ENCODE data around the gene SPOPL.

The SPOPL gene

DNA sequence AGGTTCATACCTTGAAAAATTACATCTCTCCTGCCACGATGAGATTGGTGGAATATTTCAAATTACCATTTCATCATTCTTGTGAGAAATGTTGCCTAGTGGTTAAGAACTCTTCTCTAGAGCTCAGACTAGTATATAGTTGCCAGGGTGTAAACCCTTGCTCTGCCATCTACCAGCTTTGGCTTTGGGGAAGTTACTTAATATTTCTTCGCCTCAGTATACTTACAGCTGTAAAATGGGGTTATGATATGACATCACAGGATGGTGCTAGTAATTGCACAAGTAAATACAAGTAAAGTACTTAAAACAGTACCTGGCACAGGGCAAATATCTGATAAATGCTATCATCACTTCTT is 1.5 kb downstream of the SPOPL start:
- peak; percentile 77 for DNase-seq (ENCODE audit: low read depth)
- H3K4me3 ChIP-seq (ENCODE audit: low read depth, low read length): peak overlapping the region; percentile 87
- TF ChIP-seq POLR2A (IDR thresholded peaks at IDR 0.05; ENCODE audit: extremely low read depth, insufficient read length) (no peak), CTCF (IDR thresholded peaks at IDR 0.05; ENCODE audit: low read depth, low read length) (no peak), MYC (IDR thresholded peaks at IDR 0.05; ENCODE audit: low read depth, low read length) (no peak)
- TF ChIP-seq, protein P1, sequence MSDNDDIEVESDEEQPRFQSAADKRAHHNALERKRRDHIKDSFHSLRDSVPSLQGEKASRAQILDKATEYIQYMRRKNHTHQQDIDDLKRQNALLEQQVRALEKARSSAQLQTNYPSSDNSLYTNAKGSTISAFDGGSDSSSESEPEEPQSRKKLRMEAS (IDR thresholded peaks at IDR 0.05; ENCODE audit: low read depth, low read length): no peak

DNA sequence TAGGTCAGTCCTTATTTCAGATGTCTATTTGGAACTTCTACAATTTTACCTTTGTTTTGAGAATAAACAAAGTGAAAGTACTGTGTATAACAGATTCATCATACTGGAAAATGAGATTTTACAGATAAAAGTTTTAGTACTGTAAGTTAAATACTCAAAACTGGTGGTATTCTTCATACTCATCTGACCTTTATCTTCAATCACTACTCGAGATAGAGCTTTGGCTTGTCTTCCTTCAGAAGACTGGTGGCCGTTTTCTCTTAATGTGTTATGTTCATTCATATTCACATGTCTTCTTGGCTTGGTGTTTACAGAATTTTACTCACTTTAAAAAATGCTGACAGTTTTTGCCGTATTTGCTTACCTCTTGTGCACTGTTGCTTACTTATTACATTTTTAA is 2.1 kb downstream of the SPOPL start:
- H3K4me3 ChIP-seq (ENCODE audit: low read depth, low read length): peak overlapping the region; percentile 87
- TF ChIP-seq POLR2A (IDR thresholded peaks at IDR 0.05; ENCODE audit: extremely low read depth, insufficient read length) (no peak), CTCF (IDR thresholded peaks at IDR 0.05; ENCODE audit: low read depth, low read length) (no peak), MYC (IDR thresholded peaks at IDR 0.05; ENCODE audit: low read depth, low read length) (no peak)
- TF ChIP-seq, protein P1 (IDR thresholded peaks at IDR 0.05; ENCODE audit: low read depth, low read length): no peak
- no peak for DNase-seq (ENCODE audit: low read depth)

DNA sequence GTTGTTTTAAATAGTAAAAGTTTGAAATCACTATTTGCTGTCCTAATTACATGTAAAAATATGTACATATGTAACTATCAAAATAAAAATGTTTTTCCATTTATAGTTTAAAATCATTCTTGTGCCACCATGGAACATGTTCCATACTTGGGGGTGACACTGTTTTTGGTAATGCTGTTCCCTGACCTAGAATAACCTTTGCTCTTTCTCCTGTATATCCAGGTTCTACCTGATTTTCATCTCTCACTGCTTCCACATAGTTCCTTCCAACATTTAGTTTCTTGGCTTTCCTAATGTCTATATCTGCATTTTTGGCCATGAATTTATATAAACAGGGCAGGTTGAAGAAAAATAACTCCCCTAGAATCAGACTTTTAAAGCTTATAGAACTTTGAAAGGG is 2.5 kb downstream of the SPOPL start:
- DNase-seq (ENCODE audit: low read depth): no peak
- H3K4me3 ChIP-seq (ENCODE audit: low read depth, low read length): peak overlapping the region; percentile 87
- no peak for TF ChIP-seq POLR2A (IDR thresholded peaks at IDR 0.05; ENCODE audit: extremely low read depth, insufficient read length)
- TF ChIP-seq, protein P1 (IDR thresholded peaks at IDR 0.05; ENCODE audit: low read depth, low read length): no peak
- TF ChIP-seq MYC (IDR thresholded peaks at IDR 0.05; ENCODE audit: low read depth, low read length): no peak
- TF ChIP-seq CTCF (IDR thresholded peaks at IDR 0.05; ENCODE audit: low read depth, low read length): no peak

DNA sequence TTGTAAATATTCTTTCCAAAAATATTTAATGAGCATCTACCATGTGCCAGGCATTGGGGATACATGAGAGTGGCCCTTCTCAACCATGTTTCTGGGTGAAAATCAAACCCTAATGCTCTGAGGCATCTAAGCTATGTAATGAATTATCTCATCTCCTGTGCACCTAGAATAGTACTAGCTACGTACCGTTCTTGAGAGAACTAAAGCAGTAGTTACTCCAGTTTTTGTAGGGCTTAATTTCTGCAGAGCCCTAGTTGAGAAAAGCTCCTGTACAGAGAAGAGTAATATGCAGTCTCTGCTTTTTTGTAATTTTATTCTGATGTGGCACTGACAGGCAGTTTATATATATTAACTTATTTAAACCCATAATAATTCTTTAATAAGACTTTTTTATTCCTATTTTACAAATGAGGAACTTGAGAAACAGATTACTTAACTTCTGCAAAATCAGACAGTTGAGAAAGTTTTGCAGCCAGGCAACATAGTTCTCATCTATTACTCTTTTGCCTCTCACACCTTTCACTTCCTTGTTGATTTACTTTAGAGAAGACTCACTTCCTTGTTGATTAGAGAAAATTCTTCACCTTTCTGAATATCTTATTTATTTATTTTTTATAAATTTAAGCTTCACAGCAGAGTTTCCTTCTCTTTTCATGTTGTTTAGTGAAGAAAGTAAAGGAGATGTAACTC is 3.1 kb downstream of the SPOPL start:
- DNase-seq (ENCODE audit: low read depth): peak; percentile 80
- peak overlapping the region; percentile 87 for H3K4me3 ChIP-seq (ENCODE audit: low read depth, low read length)
- TF ChIP-seq CTCF (IDR thresholded peaks at IDR 0.05; ENCODE audit: low read depth, low read length) (no peak), MYC (IDR thresholded peaks at IDR 0.05; ENCODE audit: low read depth, low read length) (no peak), POLR2A (IDR thresholded peaks at IDR 0.05; ENCODE audit: extremely low read depth, insufficient read length) (no peak)
- TF ChIP-seq, protein P1 (IDR thresholded peaks at IDR 0.05; ENCODE audit: low read depth, low read length): no peak

DNA sequence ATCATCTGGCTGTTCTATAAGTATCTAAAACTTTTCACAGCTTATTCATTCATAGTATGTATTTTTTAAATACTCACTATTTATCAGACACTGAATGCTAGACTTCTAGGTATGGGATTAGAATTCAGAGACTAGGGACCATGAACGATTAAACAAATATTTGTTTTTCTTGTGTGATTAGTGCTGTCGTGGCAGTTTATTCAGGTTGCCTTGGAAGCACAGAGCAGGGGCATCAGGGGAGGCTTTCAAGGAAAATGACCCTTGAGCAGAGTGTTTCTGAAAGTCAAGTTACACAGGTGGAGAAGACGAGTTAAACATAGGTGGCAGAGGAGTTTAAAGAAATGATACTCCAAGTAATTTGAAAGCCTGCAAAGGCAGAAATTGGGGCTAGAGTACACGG is 5.7 kb downstream of the SPOPL start:
- no peak overlapping the region for H3K4me3 ChIP-seq (ENCODE audit: low read depth, low read length)
- TF ChIP-seq POLR2A (IDR thresholded peaks at IDR 0.05; ENCODE audit: extremely low read depth, insufficient read length) (no peak), CTCF (IDR thresholded peaks at IDR 0.05; ENCODE audit: low read depth, low read length) (no peak), MYC (IDR thresholded peaks at IDR 0.05; ENCODE audit: low read depth, low read length) (no peak)
- TF ChIP-seq, protein P1 (IDR thresholded peaks at IDR 0.05; ENCODE audit: low read depth, low read length): no peak
- DNase-seq (ENCODE audit: low read depth): no peak
